DMS53 (cell line): ENCODE data around the gene CD226.

Experiments
- DNase-seq: peaks from one replicate; lab custom pipeline; 2025; lab: John Stamatoyannopoulos, UW

The CD226 gene

DNA sequence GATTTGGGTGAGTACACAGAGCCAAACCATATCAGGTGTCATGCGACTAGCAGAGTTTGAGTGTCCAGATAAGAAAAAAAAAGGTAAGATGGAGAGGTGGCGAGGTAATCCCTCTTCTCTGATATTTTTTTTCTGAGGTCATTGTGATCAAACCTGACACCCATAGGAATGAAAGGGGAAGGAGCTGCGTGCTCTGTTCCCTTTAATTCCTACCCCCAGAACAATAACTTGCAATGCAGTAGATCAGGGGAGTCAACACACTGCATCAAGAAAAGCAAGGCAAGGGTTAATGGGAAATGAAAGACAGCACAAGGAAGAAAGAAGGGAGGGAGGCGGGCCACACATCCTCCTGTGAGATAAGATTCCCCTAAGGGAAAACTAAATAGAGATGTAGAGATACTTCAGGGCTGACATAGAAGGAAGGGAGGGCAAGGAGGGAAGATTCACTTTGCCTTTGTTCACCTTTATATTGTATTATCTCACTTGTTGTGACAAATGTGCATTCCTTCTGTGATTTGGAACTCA, 132.8 kb downstream of the CD226 start:
- no peak for DNase-seq

DNA sequence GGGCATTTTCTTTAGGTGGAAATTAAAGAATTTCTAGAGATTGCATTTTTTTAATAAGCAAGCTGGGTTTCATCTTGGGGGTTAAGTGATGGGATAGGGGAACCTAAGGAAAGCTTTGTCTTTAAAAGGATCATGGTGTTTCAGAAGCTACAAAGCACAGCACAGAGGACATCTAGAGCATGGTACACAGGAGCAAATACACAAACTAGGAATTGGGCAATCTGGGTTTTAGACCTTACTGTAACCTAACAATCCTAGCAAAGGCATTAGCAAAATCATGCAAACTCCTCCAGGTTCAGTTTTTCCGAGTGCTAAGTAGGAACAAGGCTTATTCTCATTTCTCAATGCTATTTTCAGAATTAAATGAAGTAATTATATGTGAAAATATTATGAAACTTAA, 134.1 kb downstream of the CD226 start:
- no peak for DNase-seq

DNA sequence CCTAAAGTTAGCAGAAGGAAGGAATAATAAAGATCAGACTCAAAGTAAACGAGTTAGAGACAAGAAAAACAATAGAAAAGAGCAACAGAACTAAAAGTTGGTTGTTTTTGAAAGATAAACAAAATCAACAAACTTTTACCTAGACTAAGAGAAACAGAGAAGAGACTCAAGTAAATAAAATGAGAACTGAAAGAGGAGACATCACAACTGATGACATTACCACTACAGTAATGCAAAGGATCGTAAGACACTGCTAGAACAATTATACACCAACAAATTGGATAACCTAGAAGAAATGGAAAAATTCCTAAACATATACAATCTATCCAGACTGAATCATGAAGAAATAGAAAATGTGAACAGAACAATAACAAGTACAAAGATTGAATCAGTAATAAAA, 139.3 kb downstream of the CD226 start:
- no peak for DNase-seq

DNA sequence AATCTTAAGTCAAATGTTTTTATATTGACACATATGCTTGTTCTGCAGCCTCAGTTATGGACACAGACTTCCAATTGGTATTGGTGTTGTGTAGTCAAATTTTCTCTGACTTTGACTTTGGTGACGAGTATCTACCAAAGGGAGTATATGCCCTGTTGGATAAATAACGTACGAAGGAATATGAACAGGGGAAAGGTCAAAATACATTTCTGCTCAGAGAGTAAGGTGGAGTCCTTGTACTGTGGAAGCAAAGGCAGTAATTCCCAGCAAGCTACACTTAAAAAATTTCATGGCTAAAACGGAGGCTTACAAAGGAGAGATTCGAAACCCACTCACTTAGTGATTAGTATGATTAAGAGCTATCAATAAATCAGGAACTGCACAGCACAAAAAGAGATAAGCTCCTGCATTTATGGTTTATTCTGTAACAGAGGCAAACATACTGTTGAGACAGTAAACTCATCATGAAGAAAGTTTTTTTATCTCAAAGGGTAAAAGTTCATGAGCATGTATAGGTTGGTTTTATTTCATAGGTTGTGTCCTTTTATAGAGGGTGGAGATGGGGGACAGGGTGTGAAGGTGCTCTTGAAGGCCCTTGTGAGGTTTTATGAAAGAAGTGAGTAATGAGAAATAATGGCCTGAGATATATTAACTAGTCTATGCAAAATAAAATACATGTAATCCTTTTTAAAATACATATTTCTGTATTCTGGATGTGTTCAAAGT, 142.7 kb downstream of the CD226 start:
- no peak for DNase-seq
